Measurements from ENCODE around the gene ARRB2. TPM values are rescaled to one million over a fixed set of nuclear protein-coding genes. Genes with fewer than 3 reads are reported as not detected.

The ARRB2 gene
- polyA plus RNA-seq, 1 of the 3 experiments (the other 2 are of a cell fraction): 24.6 TPM

- POLR2A ChIA-PET: no interaction called here
- Histone ChIP-seq H3K27me3 (ENCODE audit: insufficient read depth) (no peaks in the 10 kb centered on the region), H3K36me3 (replicated peaks in 1 of 2; ENCODE audit: control insufficient read depth in 1 of 2, insufficient read depth in 2 of 2, low read length in 1 of 2) (peaks cover 10 to 13% of the 10 kb centered on the region in 2 experiments), H3K4me2 (no peak overlapping the region), H3K4me3 (ENCODE audit: low read depth in 2 of 2, low read length in 1 of 2) (no peak overlapping the region), H3F3A (replicated peaks; ENCODE audit: insufficient read depth) (peaks cover 4% of the 10 kb centered on the region), H3K27ac (ENCODE audit: low read depth in 2 of 2, low read length in 1 of 2) (no peak overlapping the region), H3K79me2 (ENCODE audit: insufficient read depth) (no peaks in the 10 kb centered on the region), H4K20me1 (ENCODE audit: insufficient read depth) (no peaks in the 10 kb centered on the region), H3K9me2 (no peaks in the 10 kb centered on the region), H3K9me3 (no peaks in the 10 kb centered on the region), H3K9ac (no peak overlapping the region), H2AFZ (ENCODE audit: low read depth) (no peak overlapping the region), H3K4me1 (ENCODE audit: control insufficient read depth in 1 of 2, insufficient read depth in 2 of 2, low read depth in 1 of 2, low read length in 1 of 2) (no peaks in the 10 kb centered on the region)
- CTCF ChIA-PET: interaction anchor here (0.6 kb wide), 1 partner anchor 236 kb away, joined by 3 read pairs; no protein-coding TSS in a partner anchor
- DNase-seq: no peak
- 86% methylated on average over 5 of the region's 5 CpGs for WGBS (ENCODE audit: low lambda C conversion rate)
- no peak for TF ChIP-seq RFX5 (IDR thresholded peaks at IDR 0.05; ENCODE audit: low read length)
- no peak for TF ChIP-seq MAX (IDR thresholded peaks at IDR 0.05; ENCODE audit: low read depth)
- TF ChIP-seq POLR2AphosphoS5 (IDR thresholded peaks at IDR 0.05; ENCODE audit: low read depth, low read length): no peak
- no peak for TF ChIP-seq SMC3 (IDR thresholded peaks at IDR 0.05; ENCODE audit: low read depth, low read length)
- no peak for TF ChIP-seq FOSL2 (IDR thresholded peaks at IDR 0.05; ENCODE audit: borderline replicate concordance, low read depth)
- TF ChIP-seq YY1 (IDR thresholded peaks at IDR 0.05; ENCODE audit: low read depth): no peak
- no peak for TF ChIP-seq NFIC (IDR thresholded peaks at IDR 0.05; ENCODE audit: borderline replicate concordance)
- TF ChIP-seq IRF3 (IDR thresholded peaks at IDR 0.05; ENCODE audit: low read depth, low read length): no peak
- TF ChIP-seq SIN3A (IDR thresholded peaks at IDR 0.05; ENCODE audit: borderline replicate concordance, low read depth, low read length): no peak
- TF ChIP-seq ELF1 (IDR thresholded peaks at IDR 0.05): no peak
- TF ChIP-seq CHD2 (IDR thresholded peaks at IDR 0.05; ENCODE audit: low read length, partially characterized antibody): no peak
- TF ChIP-seq MXI1 (IDR thresholded peaks at IDR 0.05; ENCODE audit: low read depth, low read length): no peak
- TF ChIP-seq USF2 (IDR thresholded peaks at IDR 0.05; ENCODE audit: borderline replicate concordance, low read depth, low read length): no peak
- TF ChIP-seq RXRA (IDR thresholded peaks at IDR 0.05; ENCODE audit: borderline replicate concordance, low read depth): no peak
- no peak for TF ChIP-seq ZBTB33 (IDR thresholded peaks at IDR 0.05; ENCODE audit: borderline replicate concordance, low read depth)
- TF ChIP-seq USF1 (IDR thresholded peaks at IDR 0.05; ENCODE audit: borderline replicate concordance, low read depth): no peak
- TF ChIP-seq TAF1 (IDR thresholded peaks at IDR 0.05; ENCODE audit: borderline replicate concordance, low read depth, low read length): no peak
- TF ChIP-seq GABPA (IDR thresholded peaks at IDR 0.05; ENCODE audit: low read depth): no peak
- TF ChIP-seq GATA2 (CRISPR knock-in tag; IDR thresholded peaks at IDR 0.05): no peak
Measured at GRCh38 chr17:4666296-4666695, 44.1 kb upstream of the ARRB2 start.

All from SK-N-SH (cell line).